ENCODE results near the gene MBP. TPM values are rescaled to one million over a fixed set of nuclear protein-coding genes. Genes with fewer than 3 reads are reported as not detected.

The MBP gene
- total RNA-seq, 3 donors from 2014 or later, result 37.9 to 48.5 (median 47.4) TPM

- no peak for TF ChIP-seq CTCF (IDR thresholded peaks at IDR 0.05)
- H3K4me1 ChIP-seq (ENCODE audit: low read depth), result peaks cover 5% of the 10 kb centered on the region
- DNase-seq, result no peak
- no peak overlapping the region for H3K4me3 ChIP-seq
- no peaks in the 10 kb centered on the region for H3K36me3 ChIP-seq (ENCODE audit: low read depth)
- ATAC-seq, result no peak
- H3K9me3 ChIP-seq, result no peaks in the 10 kb centered on the region
- intact Hi-C loops (cut with DNase I, micrococcal nuclease), result no loop called here
Observed at GRCh38 chr18:77079088-77079487, 53.5 kb downstream of the MBP start.

- ATAC-seq (peak; percentile 11), DNase-seq (no peak)
- H3K4me3 ChIP-seq, result no peak overlapping the region
- no peak for TF ChIP-seq CTCF (IDR thresholded peaks at IDR 0.05)
- intact Hi-C loops (cut with DNase I, micrococcal nuclease), result no loop called here
- no peaks in the 10 kb centered on the region for H3K36me3 ChIP-seq (ENCODE audit: low read depth)
- H3K9me3 ChIP-seq, result no peaks in the 10 kb centered on the region
- peaks cover 5% of the 10 kb centered on the region for H3K4me1 ChIP-seq (ENCODE audit: low read depth)
Observed at GRCh38 chr18:77078690-77079070, 53.9 kb downstream of the MBP start.

DNA sequence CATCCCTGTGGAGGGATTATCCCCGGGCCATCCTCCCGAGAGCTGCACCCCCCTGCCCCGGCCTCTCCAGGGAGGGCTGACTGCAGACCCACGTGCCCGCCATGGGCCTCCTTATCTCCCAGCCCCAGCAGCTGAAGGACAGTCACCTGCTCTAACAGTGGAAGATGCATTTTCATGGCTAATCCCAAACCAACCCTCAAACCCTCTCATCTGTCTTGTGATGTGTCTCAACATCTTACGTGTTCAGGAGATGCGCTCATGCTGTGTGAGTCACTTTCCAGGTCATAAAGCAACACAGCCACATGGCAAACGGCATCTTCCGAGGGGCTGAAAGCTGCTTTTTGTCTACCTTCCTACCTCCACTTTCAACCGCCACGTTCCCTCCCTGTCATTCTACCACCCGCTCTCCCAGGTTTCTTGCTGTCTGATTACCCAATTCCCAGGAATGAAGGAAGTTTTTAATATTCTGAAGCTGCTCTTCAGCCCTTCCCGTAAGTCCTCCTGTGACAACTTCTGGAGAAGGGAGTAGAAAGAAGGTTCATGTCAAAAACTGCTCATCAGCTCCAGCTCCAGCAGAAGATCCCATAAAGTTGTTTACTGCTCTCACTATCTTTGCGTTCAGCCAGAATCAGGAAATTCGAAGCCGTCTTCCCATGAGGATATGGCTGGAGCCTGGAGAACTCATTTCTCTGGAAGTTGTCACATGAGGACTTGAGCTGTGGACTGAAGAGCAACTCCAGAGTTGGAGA lies 54.5 kb downstream of the MBP start:
- Histone ChIP-seq H3K36me3 (ENCODE audit: low read depth) (no peaks in the 10 kb centered on the region), H3K4me1 (ENCODE audit: low read depth) (peaks cover 5% of the 10 kb centered on the region), H3K4me3 (no peak overlapping the region), H3K9me3 (no peaks in the 10 kb centered on the region)
- ATAC-seq (no peak), DNase-seq (no peak)
- TF ChIP-seq CTCF (IDR thresholded peaks at IDR 0.05), result no peak
- intact Hi-C loops (cut with DNase I, micrococcal nuclease), result no loop called here

GRCh38 chr18:77077401-77077800 lies 55.2 kb downstream of the MBP start:
- peaks cover 5% of the 10 kb centered on the region for H3K4me1 ChIP-seq (ENCODE audit: low read depth)
- no peak for TF ChIP-seq CTCF (IDR thresholded peaks at IDR 0.05)
- no peak for DNase-seq

GRCh38 chr18:77076111-77076510 lies 56.5 kb downstream of the MBP start:
- no peaks in the 10 kb centered on the region for H3K9me3 ChIP-seq
- peaks cover 3% of the 10 kb centered on the region for H3K4me1 ChIP-seq (ENCODE audit: low read depth)
- no peak for DNase-seq
- TF ChIP-seq CTCF (IDR thresholded peaks at IDR 0.05), result no peak
- H3K4me3 ChIP-seq, result no peak overlapping the region
- no peak for ATAC-seq
- no peaks in the 10 kb centered on the region for H3K36me3 ChIP-seq (ENCODE audit: low read depth)
- intact Hi-C loops (cut with DNase I, micrococcal nuclease), result no loop called here

More at GRCh38 chr18:77077401-77077800, 55.2 kb downstream of the MBP start:
- ATAC-seq, result no peak
- Histone ChIP-seq H3K36me3 (ENCODE audit: low read depth) (no peaks in the 10 kb centered on the region), H3K9me3 (no peaks in the 10 kb centered on the region), H3K4me3 (no peak overlapping the region)
- intact Hi-C loops (cut with DNase I, micrococcal nuclease), result no loop called here

Measured in mucosa of descending colon (tissue), 3 donors.